Measurements from ENCODE around the gene C6orf89. TPM values are rescaled to one million over a fixed set of nuclear protein-coding genes. Genes with fewer than 3 reads are reported as not detected.

C6orf89 gene
- total RNA-seq, 1 experiment from 2014 or later = 11.8 TPM

GRCh38 chr6:36904114-36904513 lies 18.4 kb downstream of the C6orf89 start:
- H3K27ac Mint-ChIP-seq = no peak overlapping the region
- no peak for TF ChIP-seq CTCF (conservative IDR thresholded peaks at IDR 0.05)
- no peak overlapping the region for H2BK120ac ChIP-seq (ENCODE audit: low read depth, low read length, poor library complexity, severe bottlenecking)
- H3T11ph ChIP-seq (ENCODE audit: low read length) = no peak overlapping the region
- no peak overlapping the region for H3K18ac ChIP-seq (ENCODE audit: insufficient read length, low read depth, low read length)
- H3K79me2 ChIP-seq (ENCODE audit: insufficient read depth, low read length) = no peaks in the 10 kb centered on the region
- no peaks in the 10 kb centered on the region for H3K9me3 ChIP-seq (ENCODE audit: control insufficient read depth, low read depth, low read length)
- H3K56ac ChIP-seq (ENCODE audit: insufficient read length, low read depth, low read length) = no peak overlapping the region
- no peak overlapping the region for H4K8ac ChIP-seq (replicated peaks; ENCODE audit: insufficient read length, low read depth, low read length)
- H3K27me3 ChIP-seq (ENCODE audit: insufficient read depth, low read length) = no peaks in the 10 kb centered on the region
- H3K9ac ChIP-seq (ENCODE audit: extremely low read depth, insufficient read length, low read length) = no peak overlapping the region
- WGBS (ENCODE audit: extremely low coverage, insufficient read length, low lambda C conversion rate) = no CpG with 5 or more reads among the region's 4 CpGs
- H4K20me1 ChIP-seq (ENCODE audit: control insufficient read depth, insufficient read depth, insufficient read length) = no peaks in the 10 kb centered on the region
- peaks cover 2% of the 10 kb centered on the region; the same call in 1 of the 2 replicates for H3K4me1 ChIP-seq (ENCODE audit: insufficient read depth, low read length)
- no peak overlapping the region for H3K4ac ChIP-seq (ENCODE audit: low read depth, low read length)
- H3K23me2 ChIP-seq (ENCODE audit: insufficient read length, low read depth, low read length, poor library complexity, severe bottlenecking) = no peaks in the 10 kb centered on the region
- H2BK12ac ChIP-seq (ENCODE audit: insufficient read length, low read depth, low read length) = no peak overlapping the region
- H3K14ac ChIP-seq (ENCODE audit: insufficient read depth, low read length) = no peak overlapping the region
- peaks cover 0 to 6% of the 10 kb centered on the region in 2 experiments; a peak in 2 of 4 replicates for H3K4me1 Mint-ChIP-seq
- no peak overlapping the region for H2BK20ac ChIP-seq (ENCODE audit: low read depth, low read length, poor library complexity, severe bottlenecking)
- no peak overlapping the region for H3K4me2 ChIP-seq (ENCODE audit: insufficient read depth, insufficient read length, low read length)
- no peaks in the 10 kb centered on the region for H3K9me3 Mint-ChIP-seq
- H4K5ac ChIP-seq (ENCODE audit: insufficient read length, low read depth, low read length) = no peak overlapping the region
- peaks cover 0 to 6% (median 4%) of the 10 kb centered on the region in 3 experiments; a peak in 2 of 7 replicates for H3K36me3 Mint-ChIP-seq (ENCODE audit: insufficient read depth in 1 of 3, low read depth in 3 of 3)
- no peak overlapping the region for H2AFZ ChIP-seq (ENCODE audit: low read length)
- H3K27ac ChIP-seq (ENCODE audit: insufficient read length, low read depth, low read length) = no peak overlapping the region
- no peak overlapping the region for H3K23ac ChIP-seq (ENCODE audit: insufficient read length, low read depth, low read length)
- no peak overlapping the region for H2BK15ac ChIP-seq (ENCODE audit: low read depth, low read length)
- no peak overlapping the region for H4K91ac ChIP-seq (ENCODE audit: insufficient read length, low read depth, low read length)
- no peak overlapping the region for H2AK5ac ChIP-seq (ENCODE audit: insufficient read length, low read length)
- H3K79me1 ChIP-seq (ENCODE audit: insufficient read depth, low read depth, low read length, poor library complexity, severe bottlenecking) = no peaks in the 10 kb centered on the region
- no peak overlapping the region for H2BK5ac ChIP-seq (ENCODE audit: insufficient read length, low read length)
- no peak for DNase-seq
- no peaks in the 10 kb centered on the region for H3K27me3 Mint-ChIP-seq (ENCODE audit: low read depth)
- H3K4me3 Mint-ChIP-seq = no peak overlapping the region

Data from H9 (cell line).